Kidney (tissue), 22 donors: ENCODE results near the gene GIPC3. TPM values are rescaled to one million over a fixed set of nuclear protein-coding genes. Genes with fewer than 3 reads are reported as not detected.

Source experiments
- DNase-seq, 5 donors: peaks; one replicate each; pipeline ENCODE4 v3.0.0-alpha.2; 2013 to 2020
- FAIRE-seq: peaks from 2 replicates; lab custom pipeline; 2012; peaks lifted over from hg19 to GRCh38; lab: Jason Lieb, UNC
- H3K27ac ChIP-seq, 2 donors: one replicate each; pipeline ENCODE4 v1.7.0; 2013; ENCODE audit warnings: low read depth in 2 of 2, low read length in 2 of 2, inconsistent platforms in 1 of 2
- H3K27me3 ChIP-seq: one replicate; pipeline ENCODE4 v1.7.1; 2013; ENCODE audit warnings: low read length, inconsistent platforms; ENCODE audit not compliant: control insufficient read depth, insufficient read depth
- H3K36me3 ChIP-seq, 3 donors: one replicate each; pipeline versions ENCODE4 v1.7.0 to v1.7.1; 2013; ENCODE audit warnings: low read length in 3 of 3, control low read depth in 1 of 3, inconsistent platforms in 1 of 3; ENCODE audit not compliant: insufficient read depth in 3 of 3, control insufficient read depth in 2 of 3
- H3K4me1 ChIP-seq, 3 donors: one replicate each; pipeline versions ENCODE4 v1.7.0 to v1.7.1; 2013; ENCODE audit warnings: low read length in 3 of 3, inconsistent platforms in 1 of 3, low read depth in 1 of 3; ENCODE audit not compliant: control insufficient read depth in 2 of 3, insufficient read depth in 2 of 3
- H3K4me3 ChIP-seq, 3 donors: one replicate each; pipeline versions ENCODE4 v1.7.0 to v1.8.1; 2013; ENCODE audit warnings: low read length in 3 of 3, control low read depth in 1 of 3, inconsistent platforms in 1 of 3
- H3K9ac ChIP-seq, 3 donors: one replicate each; pipeline versions ENCODE4 v1.7.0 to v1.7.1; 2013; ENCODE audit warnings: low read length in 3 of 3, control low read depth in 1 of 3, inconsistent platforms in 1 of 3
- H3K9me3 ChIP-seq, 3 donors: one replicate each; pipeline versions ENCODE4 v1.7.0 to v1.7.1; 2013; ENCODE audit warnings: low read length in 3 of 3, control low read depth in 1 of 3, inconsistent platforms in 1 of 3; ENCODE audit not compliant: control insufficient read depth in 2 of 3, insufficient read depth in 1 of 3
- CTCF ChIP-seq: IDR thresholded peaks from 3 replicates; pipeline ENCODE4 v1.5.1; 2012; ENCODE audit warnings: mild to moderate bottlenecking, moderate library complexity, borderline replicate concordance; ENCODE audit not compliant: insufficient read depth; ENCODE audit errors: extremely low read depth
- intact Hi-C: fragments of 100-400 bp; cut with DNase I; formaldehyde crosslinking; loops from one replicate; pipeline ENCODE4 v1.11.1; 2022
- long read RNA-seq, 10 donors: library from polyadenylated mRNA in 1 of 10; unstranded in 1 of 10; transcript quantifications; one replicate each; pipeline ENCODE4 v2.0.0 and lab custom pipeline, GENCODE V29; 2021 to 2026
- polyA plus RNA-seq: library from polyadenylated mRNA; stranded (reverse); fragments of 350-450 nt; fragmentation: Illumina TruSeq; extraction: RNeasy Lipid Tissue Mini Kit (QIAGEN cat#74804); gene quantifications from one replicate; pipeline ENCODE4 v1.2.3, GENCODE V29; 2014; ENCODE audit warnings: low read depth, low replicate concordance; ENCODE audit not compliant: insufficient read depth
- total RNA-seq: library from RNA; stranded (reverse); fragmentation: NEBNext Ultra II Directional; extraction: Animal tissue kit (Norgen Biotek cat#: 25700); gene quantifications from one replicate; pipeline ENCODE4 v1.2.1, GENCODE V29; 2021
- donor health status: control.
- donor health status: control.
- donor health status: control.
- donor health status: control.
- donor health status: control.
- donor health status: DM: yes; HTN: yes; CAD: no.
- donor health status: Normal renal cell carcinoma (clear cell type).

The GIPC3 gene, protein sequence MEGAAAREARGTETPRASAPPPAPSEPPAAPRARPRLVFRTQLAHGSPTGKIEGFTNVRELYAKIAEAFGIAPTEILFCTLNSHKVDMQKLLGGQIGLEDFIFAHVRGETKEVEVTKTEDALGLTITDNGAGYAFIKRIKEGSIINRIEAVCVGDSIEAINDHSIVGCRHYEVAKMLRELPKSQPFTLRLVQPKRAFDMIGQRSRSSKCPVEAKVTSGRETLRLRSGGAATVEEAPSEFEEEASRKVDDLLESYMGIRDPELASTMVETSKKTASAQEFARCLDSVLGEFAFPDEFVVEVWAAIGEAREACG
- total RNA-seq (2.1 TPM), polyA plus RNA-seq (2.1 TPM)
- long read RNA-seq, donor 1, full-length matches to known transcripts, result 1 of 1 reads
- long read RNA-seq, donor 1, partial matches to known transcripts, result 0 of 1 reads
- long read RNA-seq, donor 1, other reads (novel, unspliced or antisense), result 0 of 1 reads
- long read RNA-seq, donor 2, full-length matches to known transcripts, result 1 of 1 reads
- long read RNA-seq, donor 2, partial matches to known transcripts, result 0 of 1 reads
- long read RNA-seq, donor 2, other reads (novel, unspliced or antisense), result 0 of 1 reads
- long read RNA-seq, donor 3, full-length matches to known transcripts, result 1 of 1 reads
- long read RNA-seq, donor 3, partial matches to known transcripts, result 0 of 1 reads
- long read RNA-seq, donor 3, other reads (novel, unspliced or antisense), result 0 of 1 reads
- long read RNA-seq, donor 4, full-length matches to known transcripts, result 2 of 2 reads
- long read RNA-seq, donor 4, partial matches to known transcripts, result 0 of 2 reads
- long read RNA-seq, donor 4, other reads (novel, unspliced or antisense), result 0 of 2 reads
- long read RNA-seq, donor 5, result 0 reads
- long read RNA-seq, donor 6, full-length matches to known transcripts, result 1 of 1 reads
- long read RNA-seq, donor 6, partial matches to known transcripts, result 0 of 1 reads
- long read RNA-seq, donor 6, other reads (novel, unspliced or antisense), result 0 of 1 reads
- long read RNA-seq, donor 7, result 0 reads
- long read RNA-seq, donor 8, full-length matches to known transcripts, result 2 of 2 reads
- long read RNA-seq, donor 8, partial matches to known transcripts, result 0 of 2 reads
- long read RNA-seq, donor 8, other reads (novel, unspliced or antisense), result 0 of 2 reads
- long read RNA-seq, donor 9, result 0 reads
- long read RNA-seq, donor 10, result 0 reads

- no peak for TF ChIP-seq CTCF
- no peaks in the 10 kb centered on the region for H3K9me3 ChIP-seq
- intact Hi-C loops, result no loop called here
- H3K27me3 ChIP-seq, result no peaks in the 10 kb centered on the region
- no peak for DNase-seq
- no peak for FAIRE-seq
- no peaks in the 10 kb centered on the region for H3K4me1 ChIP-seq
- H3K4me3 ChIP-seq, result peak within 1 kb of the TSS in 1 of 3 donors; percentile 49
- peak within 1 kb of the TSS in 2 of 3 donors; percentile 16 to 34 for H3K9ac ChIP-seq
- no peaks in the 10 kb centered on the region for H3K36me3 ChIP-seq
- peak within 1 kb of the TSS in 1 of 2 donors; percentile 60 for H3K27ac ChIP-seq
Observed at GRCh38 chr19:3585301-3586126, at the start of gene GIPC3. Gene GIPC3, plus strand, starts transcription at chr19:3585478. Its CDS starts 120 bp downstream, at chr19:3585598.

DNA sequence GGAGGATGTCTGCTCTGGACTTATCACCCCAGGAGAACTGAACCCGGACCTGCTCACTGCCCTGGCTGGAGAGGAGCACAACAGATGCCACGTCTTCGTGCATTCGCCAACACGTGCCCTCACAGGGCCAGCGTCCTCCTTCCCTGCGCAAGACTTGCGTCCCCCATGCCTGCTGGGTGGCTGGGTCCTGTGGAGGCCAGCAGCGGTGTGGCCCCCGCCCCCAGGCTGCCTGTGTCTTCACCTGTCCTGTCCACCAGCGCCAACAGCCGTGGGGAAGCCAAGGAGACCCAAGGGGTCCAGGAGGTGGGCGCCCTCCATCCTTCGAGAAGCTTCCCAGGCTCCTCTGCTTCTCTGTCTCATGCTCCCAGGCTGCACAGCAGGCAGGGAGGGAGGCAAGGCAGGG, 49.7 kb upstream of the GIPC3 start:
- DNase-seq (peak in 1 of 5 donors; percentile 73), FAIRE-seq (no peak)
- intact Hi-C loops, result no loop called here
- no peak for TF ChIP-seq CTCF
- Histone ChIP-seq H3K4me1 (no peaks in the 10 kb centered on the region), H3K27ac (no peak overlapping the region), H3K27me3 (no peaks in the 10 kb centered on the region), H3K9ac (no peak overlapping the region), H3K36me3 (peaks cover 0 to 12% (median 10%) of the 10 kb centered on the region in 3 donors), H3K4me3 (no peak overlapping the region), H3K9me3 (no peaks in the 10 kb centered on the region)

GRCh38 chr19:3535981-3536380, 49.3 kb upstream of the GIPC3 start:
- no peak overlapping the region for H3K9ac ChIP-seq
- no peak overlapping the region for H3K4me3 ChIP-seq
- H3K27me3 ChIP-seq, result no peaks in the 10 kb centered on the region
- FAIRE-seq, result no peak
- H3K27ac ChIP-seq, result no peak overlapping the region
- intact Hi-C loops, result no loop called here
- no peaks in the 10 kb centered on the region for H3K4me1 ChIP-seq
- DNase-seq, result no peak
- no peaks in the 10 kb centered on the region for H3K9me3 ChIP-seq
- TF ChIP-seq CTCF, result no peak
- H3K36me3 ChIP-seq, result peaks cover 0 to 10% (median 9%) of the 10 kb centered on the region in 3 donors
